GM12878 (cell line): ENCODE data around the gene RXRG. TPM values are rescaled to one million over a fixed set of nuclear protein-coding genes. Genes with fewer than 3 reads are reported as not detected.

ENCODE experiments used
- ATAC-seq: fragments of 200-7000 bp; cut with Tn5 transposase; 3 replicates; pipeline ENCODE4 v1.9.1; 2020; ENCODE audit warnings: mild to moderate bottlenecking, moderate library complexity
- BruUV-seq: library from RNA; stranded (reverse); fragments of 400-500 nt; replicated peaks from 2 replicates; lab custom pipeline; 2021; lab: Mats Ljungman, UMichigan
- CTCF ChIA-PET: fragments of 300-600 bp; sonication (Branson Sonifier 250); formaldehyde crosslinking; extraction: SDS; loops from one replicate; lab custom pipeline; 2021; ENCODE audit warnings: inconsistent platforms; lab: Yijun Ruan, JAX
- POLR2A ChIA-PET: fragments of 350-600 bp; formaldehyde crosslinking; extraction: SDS; loops from one replicate; lab custom pipeline; 2021; ENCODE audit warnings: inconsistent platforms; lab: Charles Lee
- RAD21 ChIA-PET: fragments of 300-600 bp; sonication (Branson Sonifier 250); formaldehyde crosslinking; loops from one replicate; lab custom pipeline; 2023; ENCODE audit warnings: antibody characterized with exemption; ENCODE audit not compliant: unreplicated experiment; lab: Charles Lee
- SMC1A ChIA-PET: fragments of 300-600 bp; sonication (Branson Sonifier 250); formaldehyde crosslinking; loops from one replicate; lab custom pipeline; 2023; ENCODE audit not compliant: unreplicated experiment, uncharacterized antibody; lab: Charles Lee
- DNase-seq: peaks from one replicate; pipeline ENCODE4 v3.0.0-alpha.2; 2011; ENCODE audit warnings: low read depth, low spot score
- FAIRE-seq: peaks from 3 replicates; lab custom pipeline; 2011; peaks lifted over from hg19 to GRCh38; lab: Jason Lieb, UNC
- H2AFZ ChIP-seq: 2 replicates; pipeline ENCODE4 v1.6.0; 2011; ENCODE audit warnings: low read depth, low read length, control low read depth; ENCODE audit not compliant: control insufficient read depth
- H3K27ac ChIP-seq: 2 replicates; pipeline ENCODE4 v1.5.1; 2011; ENCODE audit warnings: control low read depth; ENCODE audit not compliant: control insufficient read depth, insufficient read depth
- H3K27me3 ChIP-seq, 2 experiments: replicated peaks in 1 of 2; 2 replicates each; pipeline versions ENCODE4 v1.6.0 to v1.6.1; 2011; ENCODE audit warnings: low read length in 1 of 2; ENCODE audit not compliant: control insufficient read depth in 2 of 2, insufficient read depth in 2 of 2
- H3K36me3 ChIP-seq, 2 experiments: 2 replicates each; pipeline ENCODE4 v1.5.1; 2011; ENCODE audit warnings: low read length in 1 of 2; ENCODE audit not compliant: control insufficient read depth in 2 of 2, insufficient read depth in 2 of 2
- H3K4me1 ChIP-seq: 2 replicates; pipeline ENCODE4 v1.6.1; 2011; ENCODE audit warnings: mild to moderate bottlenecking, low read length, moderate library complexity, mixed read lengths; ENCODE audit not compliant: control insufficient read depth, insufficient read depth
- H3K4me2 ChIP-seq: 2 replicates; pipeline ENCODE4 v1.6.0; 2011; ENCODE audit warnings: control low read depth; ENCODE audit not compliant: control insufficient read depth, insufficient read depth
- H3K4me3 ChIP-seq: fragments of 200-600 bp; sonication (generic); 2 replicates; pipeline ENCODE4 v1.5.1; 2016
- H3K79me2 ChIP-seq: 2 replicates; pipeline ENCODE4 v1.6.0; 2011; ENCODE audit warnings: low read length; ENCODE audit not compliant: control insufficient read depth, insufficient read depth
- H3K9ac ChIP-seq: 2 replicates; pipeline ENCODE4 v1.8.0; 2011; ENCODE audit warnings: low read length, control low read depth, mixed read lengths; ENCODE audit not compliant: control insufficient read depth, insufficient read depth
- H3K9me3 ChIP-seq: replicated peaks from 3 replicates; pipeline ENCODE4 v1.5.1; 2011; ENCODE audit warnings: mild to moderate bottlenecking, low read length; ENCODE audit not compliant: control insufficient read depth, insufficient read depth
- H4K20me1 ChIP-seq: 2 replicates; pipeline ENCODE4 v1.6.0; 2011; ENCODE audit not compliant: control insufficient read depth, insufficient read depth
- ATF3 ChIP-seq: IDR thresholded peaks from 2 replicates; pipeline ENCODE4 v1.6.1; 2011; ENCODE audit warnings: low read depth, mild to moderate bottlenecking, low read length, moderate library complexity, borderline replicate concordance; ENCODE audit errors: extremely low read depth
- BCL11A ChIP-seq: IDR thresholded peaks from 2 replicates; pipeline ENCODE4 v1.6.1; 2011; ENCODE audit warnings: low read depth, low read length
- CEBPB ChIP-seq, 2 experiments: fragments of 150-350 bp in 1 of 2; IDR thresholded peaks; 2 replicates each; pipeline ENCODE4 v1.6.1; 2012 to 2014; ENCODE audit warnings: low read depth in 2 of 2, low read length in 2 of 2, borderline replicate concordance in 1 of 2, inconsistent platforms in 1 of 2
- E2F4 ChIP-seq: IDR thresholded peaks from 2 replicates; pipeline ENCODE4 v1.6.1; 2012; ENCODE audit warnings: low read depth, low read length, improper control_type of control experiment
- E2F8 ChIP-seq: fragments of 450-650 bp; IDR thresholded peaks from 2 replicates; pipeline ENCODE4 v1.6.1; 2018; ENCODE audit warnings: mild to moderate bottlenecking, low read depth, moderate library complexity; ENCODE audit not compliant: partially characterized antibody
- IKZF2 ChIP-seq, 2 experiments: fragments of 450-650 bp; IDR thresholded peaks; 2 replicates each; pipeline ENCODE4 v1.6.1; 2017; ENCODE audit warnings: mild to moderate bottlenecking in 2 of 2, moderate library complexity in 2 of 2
- MTA2 ChIP-seq: fragments of 450-650 bp; IDR thresholded peaks from 2 replicates; pipeline ENCODE4 v1.6.1; 2016; ENCODE audit warnings: low read depth, mild to moderate bottlenecking, moderate library complexity
- RUNX3 ChIP-seq: IDR thresholded peaks from 2 replicates; pipeline ENCODE4 v1.6.1; 2012; ENCODE audit warnings: low read length, inconsistent platforms
- SP1 ChIP-seq: IDR thresholded peaks from one replicate; pipeline ENCODE4 v1.6.1; 2011; ENCODE audit warnings: low read depth, low read length
- SPI1 ChIP-seq: IDR thresholded peaks from 2 replicates; pipeline ENCODE4 v1.6.1; 2011; ENCODE audit warnings: low read depth, mild to moderate bottlenecking, low read length, moderate library complexity, borderline replicate concordance; ENCODE audit not compliant: insufficient read depth
- STAT1 ChIP-seq: fragments of 450-650 bp; conservative IDR thresholded peaks from 2 replicates; pipeline ENCODE4 v1.6.1; 2014; ENCODE audit warnings: antibody characterized with exemption, mild to moderate bottlenecking
- ZNF24 ChIP-seq: fragments of 450-650 bp; IDR thresholded peaks from 2 replicates; pipeline ENCODE4 v1.6.1; 2017; ENCODE audit warnings: antibody characterized with exemption, mild to moderate bottlenecking
- WGBS: methylation state at CpG from one replicate; pipeline ENCODE4 v1.1.6; 2016; ENCODE audit warnings: low lambda C conversion rate; ENCODE audit not compliant: insufficient replicate concordance, insufficient coverage; ENCODE audit errors: missing lambda C conversion rate; 5-methylcytosine and 5-hydroxymethylcytosine counted together
- in situ Hi-C: fragments of 300-500 bp; cut with MboI; formaldehyde crosslinking; loops from 9 replicates; pipeline ENCODE4 v1.14.3; 2018; ENCODE audit warnings: mixed read lengths
- intact Hi-C: fragments of 100-400 bp; cut with micrococcal nuclease; formaldehyde crosslinking; loops from one replicate; pipeline ENCODE4 v1.14.2; 2022; ENCODE audit not compliant: unreplicated experiment
- polyA plus RNA-seq, 11 experiments: library from polyadenylated mRNA; depleted of rRNA in 4 of 11; unstranded in 6 of 11; stranded (reverse) in 5 of 11; fragments of >200 nt; fragmentation: Nextera tagmentation in 4 of 11; fragmentation: Illumina TruSeq in 1 of 11; extraction: Ambion mirVana in 4 of 11; extraction: Trizol in 1 of 11; gene quantifications; 1 replicate in 1 of 11; 2 replicates in 10 of 11; pipeline versions ENCODE4 v1.2.1 to v1.2.3, GENCODE V29; 2011 to 2016; ENCODE audit warnings: inconsistent platforms in 2 of 11, missing spikeins in 2 of 11, low read depth in 1 of 11
- total RNA-seq, 4 experiments: library from RNA; depleted of rRNA in 3 of 4; stranded (reverse); fragments of >200 nt in 3 of 4; fragmentation: Illumina TruSeq in 1 of 4; extraction: Trizol in 1 of 4; gene quantifications; 2 replicates each; pipeline versions ENCODE4 v1.2.1 to v1.2.3, GENCODE V29; 2013 to 2021

Gene RXRG
- total and polyA plus RNA-seq, 10 of the 15 experiments (the other 5 are each of a cell fraction or from before 2014, with no cell fraction given), result 0.10 TPM; not detected in 9

DNA sequence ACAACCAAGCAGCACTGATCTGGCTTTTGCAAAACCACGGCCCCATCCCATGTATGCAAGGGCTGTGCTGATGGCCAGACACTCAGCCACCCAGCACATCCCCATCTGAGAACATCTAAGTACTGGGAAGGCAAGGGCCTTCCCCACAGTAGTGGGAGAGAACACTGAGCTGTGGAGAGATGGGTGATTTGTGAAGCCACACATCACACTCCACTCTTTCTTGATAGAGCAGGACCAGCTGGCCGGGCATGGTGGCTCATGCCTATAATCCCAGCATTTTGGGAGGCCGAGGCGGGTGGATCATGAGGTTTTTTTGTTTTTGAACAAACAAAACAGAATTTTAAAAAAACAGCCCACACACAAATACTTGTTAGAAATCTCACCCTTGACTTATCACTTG lies 28.2 kb upstream of the RXRG start:
- no TSS peak for BruUV-seq
- Histone ChIP-seq H3K36me3 (no peaks in the 10 kb centered on the region), H4K20me1 (no peaks in the 10 kb centered on the region), H3K4me3 (no peak overlapping the region), H3K9me3 (no peaks in the 10 kb centered on the region), H3K27ac (no peak overlapping the region), H2AFZ (no peak overlapping the region), H3K9ac (no peak overlapping the region), H3K4me1 (no peaks in the 10 kb centered on the region), H3K79me2 (no peaks in the 10 kb centered on the region), H3K27me3 (no peaks in the 10 kb centered on the region; a peak in 1 of 4 replicates), H3K4me2 (no peak overlapping the region)
- DNase-seq, result no peak
- in situ Hi-C loops (no loop called here), intact Hi-C loops (no loop called here)
- ChIA-PET RAD21 (no interaction called here), POLR2A (no interaction called here), SMC1A (interaction anchor here (0.6 kb wide), 2 partner anchors 125 to 766 kb away, joined by 3 to 4 read pairs; no protein-coding TSS in a partner anchor), CTCF (interaction anchor here (0.5 kb wide), 1 partner anchor 230 kb away, joined by 4 read pairs; no protein-coding TSS in a partner anchor)
- no peak for ATAC-seq
- TF ChIP-seq STAT1 (no peak), CEBPB (IDR thresholded peaks at IDR 0.05; ENCODE audit: borderline replicate concordance in 1 of 2, low read depth in 2 of 2, low read length in 2 of 2) (no peak), E2F8 (no peak), MTA2 (no peak), SPI1 (no peak), SP1 (no peak), IKZF2 (IDR thresholded peaks at IDR 0.05) (no peak), ZNF24 (no peak), E2F4 (no peak), BCL11A (no peak), RUNX3 (no peak), ATF3 (no peak)
- FAIRE-seq, result no peak
- 11% methylated on average over 4 of the region's 4 CpGs for WGBS
